ENCODE measurements around the gene BOC.
A peak's percentile ranks its signal among the peaks of the same experiment; 100 is the strongest.

Gene BOC

DNA sequence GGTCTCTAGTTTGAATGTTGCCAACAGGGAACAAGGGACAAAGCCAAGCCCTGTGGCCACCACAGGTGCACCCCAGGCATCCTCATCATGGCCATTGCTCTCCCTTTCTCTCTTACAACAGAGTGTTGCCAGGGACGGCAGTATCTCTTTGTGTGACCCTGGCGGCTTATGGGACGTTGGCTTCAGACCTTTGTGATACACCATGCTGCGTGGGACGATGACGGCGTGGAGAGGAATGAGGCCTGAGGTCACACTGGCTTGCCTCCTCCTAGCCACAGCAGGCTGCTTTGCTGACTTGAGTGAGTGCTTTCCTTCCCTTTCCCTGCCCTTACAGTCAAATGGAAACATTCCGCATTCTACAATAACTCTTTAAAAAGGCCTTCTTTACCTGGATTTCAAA is 38.2 kb downstream of the BOC start:
- H3K4me1 Mint-ChIP-seq: no peaks in the 10 kb centered on the region
- no peak overlapping the region for H3K4me3 Mint-ChIP-seq
- H3K27ac Mint-ChIP-seq: no peak overlapping the region
- no peaks in the 10 kb centered on the region for H3K9me3 Mint-ChIP-seq
- DNase-seq: no peak
- ATAC-seq: no peak
- no peaks in the 10 kb centered on the region for H3K27me3 Mint-ChIP-seq

DNA sequence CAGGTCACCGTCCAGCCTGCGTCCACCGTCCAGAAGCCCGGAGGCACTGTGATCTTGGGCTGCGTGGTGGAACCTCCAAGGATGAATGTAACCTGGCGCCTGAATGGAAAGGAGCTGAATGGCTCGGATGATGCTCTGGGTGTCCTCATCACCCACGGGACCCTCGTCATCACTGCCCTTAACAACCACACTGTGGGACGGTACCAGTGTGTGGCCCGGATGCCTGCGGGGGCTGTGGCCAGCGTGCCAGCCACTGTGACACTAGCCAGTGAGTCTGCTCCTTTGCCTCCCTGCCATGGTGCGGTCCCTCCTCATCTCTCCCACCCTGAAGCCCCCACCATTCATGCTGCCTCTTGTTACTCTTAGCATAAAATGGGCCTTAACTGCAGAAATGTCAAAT is 39.2 kb downstream of the BOC start:
- H3K4me3 Mint-ChIP-seq: no peak overlapping the region
- no peaks in the 10 kb centered on the region for H3K4me1 Mint-ChIP-seq
- no peaks in the 10 kb centered on the region for H3K27me3 Mint-ChIP-seq
- DNase-seq (no peak), ATAC-seq (no peak)
- H3K27ac Mint-ChIP-seq: no peak overlapping the region
- H3K9me3 Mint-ChIP-seq: no peaks in the 10 kb centered on the region

DNA sequence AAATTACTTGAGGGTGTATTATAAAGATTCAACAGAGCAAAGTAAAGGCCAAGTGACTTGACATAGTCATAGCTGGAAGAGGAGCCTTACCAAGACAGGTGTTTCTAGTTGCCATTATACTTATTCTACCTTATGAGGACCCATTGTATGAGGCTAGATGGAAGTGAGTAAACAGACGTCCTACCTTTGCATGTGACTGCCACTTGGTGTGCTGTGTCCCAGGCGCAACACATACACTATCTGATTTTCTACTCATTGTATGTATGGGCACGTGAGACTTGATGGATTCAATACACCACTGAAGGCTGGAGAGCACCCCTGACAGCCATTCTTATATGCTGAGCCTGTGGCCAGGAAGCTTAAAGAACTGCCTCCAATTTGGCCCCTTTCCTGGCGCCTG is 40.5 kb downstream of the BOC start:
- Mint-ChIP-seq H3K4me3 (no peak overlapping the region), H3K4me1 (no peaks in the 10 kb centered on the region), H3K27ac (no peak overlapping the region), H3K9me3 (no peaks in the 10 kb centered on the region), H3K27me3 (no peaks in the 10 kb centered on the region)
- DNase-seq: no peak
- no peak for ATAC-seq

DNA sequence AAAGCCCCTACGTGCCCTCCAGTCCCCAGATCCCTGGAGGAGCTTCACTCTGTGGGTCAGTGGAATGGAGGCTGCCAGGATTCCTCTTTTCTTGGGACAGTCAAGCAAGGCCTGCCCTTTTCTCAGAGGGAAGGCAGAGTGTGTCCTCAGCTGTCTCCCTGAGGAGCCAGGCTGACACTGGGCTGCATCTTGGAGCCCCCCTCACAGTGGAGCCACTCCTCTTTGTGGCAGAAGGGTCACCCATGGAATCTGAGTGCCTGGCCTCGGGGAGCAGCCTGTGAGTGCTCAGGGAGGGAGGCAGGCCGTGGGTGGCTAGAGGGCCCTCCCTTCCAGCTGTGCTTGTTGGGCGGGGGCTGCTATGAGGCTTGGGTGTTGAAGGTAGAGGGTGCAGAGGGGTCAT is 41.2 kb downstream of the BOC start:
- no peaks in the 10 kb centered on the region for H3K9me3 Mint-ChIP-seq

DNA sequence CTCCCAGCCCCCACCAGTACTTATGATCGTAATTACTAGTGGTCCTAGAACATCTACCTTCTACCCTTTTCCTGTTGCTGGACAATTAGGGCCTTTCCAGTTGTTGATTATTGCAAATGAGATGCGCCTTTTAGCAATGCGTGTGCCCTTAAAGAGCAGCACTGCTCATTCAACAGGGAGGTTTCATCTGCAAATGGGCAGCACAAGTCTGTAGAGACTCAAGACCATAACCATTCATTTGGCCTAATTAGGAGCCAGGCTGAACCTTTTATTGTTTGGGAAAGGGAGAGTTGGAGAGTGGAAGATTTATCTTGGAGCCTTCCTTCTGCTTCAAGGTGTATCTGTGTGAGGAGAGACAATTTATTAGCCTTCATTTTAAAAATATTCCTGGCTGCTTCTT is 42.3 kb downstream of the BOC start:
- Mint-ChIP-seq H3K4me3 (no peak overlapping the region), H3K27me3 (no peaks in the 10 kb centered on the region), H3K9me3 (no peaks in the 10 kb centered on the region), H3K4me1 (no peaks in the 10 kb centered on the region), H3K27ac (no peak overlapping the region)
- ATAC-seq: no peak
- no peak for DNase-seq

More for the DNA sequence above, 41.2 kb downstream of the BOC start:
- Mint-ChIP-seq H3K4me3 (no peak overlapping the region), H3K27ac (no peak overlapping the region), H3K4me1 (no peaks in the 10 kb centered on the region), H3K27me3 (no peaks in the 10 kb centered on the region)
- ATAC-seq (no peak), DNase-seq (no peak)

DNA sequence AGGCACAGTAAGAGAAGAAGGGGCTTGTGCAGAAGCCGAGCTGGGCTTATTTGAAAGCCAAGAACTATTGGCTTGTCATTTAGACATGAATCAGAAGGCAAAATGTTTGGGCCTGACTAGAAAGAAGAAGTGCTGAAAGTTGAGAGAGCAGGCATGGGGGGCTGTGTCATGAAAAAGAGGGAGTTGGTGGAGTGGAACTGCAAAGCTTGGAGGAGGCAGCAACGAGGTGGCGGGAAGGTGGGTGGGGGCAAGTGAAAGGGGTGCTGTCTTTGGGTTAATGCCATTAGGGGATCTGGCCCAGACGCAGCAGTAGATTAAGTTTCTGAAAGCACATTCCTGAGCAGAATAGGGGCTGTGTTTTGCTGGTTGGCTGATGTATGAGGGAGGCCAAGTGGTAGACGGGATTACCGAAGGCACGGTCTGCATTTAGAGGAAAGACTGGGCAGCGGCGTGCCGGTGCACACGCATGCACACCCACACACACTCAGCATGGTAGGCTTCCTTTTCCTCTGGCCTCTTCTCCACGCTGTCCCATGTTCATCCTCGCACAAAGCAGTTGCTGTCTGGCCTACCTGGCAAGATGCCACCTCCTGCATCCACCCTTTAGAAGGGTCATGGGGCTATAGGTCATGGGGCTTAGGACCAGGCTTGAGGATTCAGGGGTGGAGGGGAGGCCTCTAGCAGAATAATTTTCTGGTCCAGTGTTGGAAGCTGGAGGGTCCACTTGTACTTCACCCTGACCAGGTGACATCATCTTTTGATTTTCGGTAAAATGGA is 43.0 kb downstream of the BOC start:
- DNase-seq (no peak), ATAC-seq (no peak)
- Mint-ChIP-seq H3K4me1 (no peaks in the 10 kb centered on the region), H3K27ac (no peak overlapping the region), H3K4me3 (no peak overlapping the region), H3K27me3 (no peaks in the 10 kb centered on the region), H3K9me3 (no peaks in the 10 kb centered on the region)

DNA sequence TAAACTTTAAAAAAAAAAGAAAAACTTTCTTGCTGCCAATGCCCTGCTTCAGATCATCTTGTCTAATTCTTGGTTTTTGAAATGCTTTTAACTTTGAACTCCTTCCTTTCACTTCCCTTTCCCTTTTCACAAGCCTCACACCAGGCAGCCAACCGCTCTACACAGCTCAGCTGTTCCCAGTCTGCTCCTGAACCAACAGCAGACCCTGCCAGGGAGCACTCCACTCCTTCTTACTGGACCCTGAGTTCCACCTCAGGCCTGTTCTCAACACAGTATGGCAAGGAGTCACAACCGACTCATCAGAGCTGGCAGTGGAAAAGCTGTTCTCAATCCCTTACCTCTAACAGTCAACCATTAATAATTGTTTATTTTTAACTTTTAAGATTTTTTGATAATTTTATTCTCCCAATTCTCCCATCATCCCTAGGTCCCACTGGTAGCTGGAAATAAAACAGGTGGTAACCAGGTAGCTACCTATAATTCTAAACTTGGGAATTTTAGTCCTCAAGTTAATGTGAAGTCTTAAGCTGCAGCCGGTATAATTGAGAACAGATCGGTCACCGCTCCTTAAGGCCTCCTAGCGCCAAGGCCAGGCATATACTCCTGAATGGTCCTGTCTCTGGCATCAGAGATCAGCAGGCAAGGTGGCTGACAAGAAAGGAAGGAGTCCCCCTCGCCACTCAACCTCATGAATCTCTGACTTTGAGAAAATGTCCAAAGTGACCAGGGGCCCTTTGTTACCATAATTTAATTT is 43.9 kb downstream of the BOC start:
- DNase-seq (no peak), ATAC-seq (no peak)
- no peaks in the 10 kb centered on the region for H3K4me1 Mint-ChIP-seq
- H3K4me3 Mint-ChIP-seq: no peak overlapping the region
- no peaks in the 10 kb centered on the region for H3K27me3 Mint-ChIP-seq
- no peak overlapping the region for H3K27ac Mint-ChIP-seq
- H3K9me3 Mint-ChIP-seq: no peaks in the 10 kb centered on the region

DNA sequence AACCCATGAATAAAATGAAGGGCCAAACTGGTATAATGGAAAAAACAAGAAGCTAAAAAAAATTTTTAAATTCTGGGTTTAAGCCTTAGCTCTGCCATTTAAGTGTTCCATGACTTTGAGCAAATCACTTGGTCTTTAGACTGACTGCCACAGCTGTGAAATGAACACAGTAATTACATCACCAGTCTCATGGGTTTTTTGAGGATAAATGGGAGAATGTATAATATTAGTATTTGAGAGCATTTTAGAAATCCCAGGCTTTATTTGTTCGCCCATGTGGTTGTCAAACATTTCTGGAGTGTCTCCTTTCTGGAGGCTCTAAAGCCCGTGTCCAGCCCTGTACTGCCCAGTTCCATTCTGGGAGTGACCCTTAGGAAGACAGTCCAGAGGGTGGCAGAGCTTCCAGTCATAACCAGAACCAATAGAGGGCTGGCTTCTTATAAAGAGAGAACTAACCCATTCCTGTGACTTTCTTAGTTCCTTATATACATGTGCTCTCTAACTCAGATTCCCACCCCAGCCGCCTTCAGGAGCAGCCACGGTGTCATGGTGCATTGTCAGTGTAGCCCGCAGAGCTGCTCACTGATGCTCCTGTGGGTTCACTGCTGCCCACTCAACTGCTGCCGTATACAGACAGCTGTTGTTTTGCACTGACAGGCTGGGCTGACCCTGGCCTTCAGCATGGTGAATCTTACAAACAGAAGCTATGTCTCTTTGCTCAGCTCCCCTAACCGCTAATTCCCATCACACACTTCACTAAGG is 44.7 kb downstream of the BOC start:
- Mint-ChIP-seq H3K9me3 (no peaks in the 10 kb centered on the region), H3K27me3 (peaks cover 1% of the 10 kb centered on the region), H3K4me3 (no peak overlapping the region), H3K27ac (no peak overlapping the region), H3K4me1 (no peaks in the 10 kb centered on the region)
- ATAC-seq: no peak
- DNase-seq: no peak

DNA sequence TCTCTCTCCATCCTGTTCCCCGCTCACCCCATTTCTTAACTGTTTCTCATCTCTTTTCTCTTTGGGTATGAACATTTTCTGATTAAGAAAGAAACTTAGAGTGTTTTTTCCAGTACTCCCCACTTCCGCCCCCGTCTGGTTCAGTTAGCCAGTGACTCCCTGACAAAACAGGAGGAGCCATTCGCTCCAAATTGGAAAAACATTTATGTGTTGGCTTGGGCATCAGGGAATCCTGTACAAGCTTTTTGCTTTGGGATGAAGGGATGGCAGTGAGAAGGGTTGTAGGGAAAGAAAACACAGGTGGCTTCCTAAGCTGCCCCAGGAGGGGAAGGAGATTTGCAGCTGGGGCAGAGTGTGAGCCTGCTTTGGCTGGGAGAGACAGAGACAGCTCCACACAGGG is 47.0 kb downstream of the BOC start:
- H3K27me3 Mint-ChIP-seq: peaks cover 23% of the 10 kb centered on the region
- DNase-seq: no peak
- peak overlapping the region; percentile 13 to 15 for H3K27ac Mint-ChIP-seq
- no peaks in the 10 kb centered on the region for H3K9me3 Mint-ChIP-seq
- no peaks in the 10 kb centered on the region for H3K4me1 Mint-ChIP-seq
- no peak overlapping the region for H3K4me3 Mint-ChIP-seq
- ATAC-seq: no peak

DNA sequence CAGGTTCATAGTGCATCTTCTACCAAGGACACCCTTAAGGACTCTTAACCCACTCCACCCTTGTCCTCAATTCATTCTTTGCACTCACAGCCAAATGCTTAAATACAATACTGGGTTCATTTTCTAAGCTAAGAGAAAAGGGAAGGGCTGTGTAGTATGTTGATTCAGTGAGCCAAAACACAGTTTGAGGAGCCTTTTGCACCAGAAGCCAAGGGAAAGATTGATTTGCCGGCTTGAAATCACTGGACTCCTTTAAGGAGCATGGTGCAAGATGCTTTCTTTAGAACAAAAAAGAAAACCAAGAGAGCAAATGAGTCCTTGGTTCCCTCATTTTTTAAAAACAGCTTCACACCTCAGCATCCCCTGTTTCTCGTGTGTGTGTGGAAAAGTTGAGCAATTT is 47.8 kb downstream of the BOC start:
- no peak overlapping the region for H3K4me3 Mint-ChIP-seq
- H3K27ac Mint-ChIP-seq: no peak overlapping the region
- peaks cover 23% of the 10 kb centered on the region for H3K27me3 Mint-ChIP-seq
- H3K4me1 Mint-ChIP-seq: no peaks in the 10 kb centered on the region
- ATAC-seq (no peak), DNase-seq (no peak)
- no peaks in the 10 kb centered on the region for H3K9me3 Mint-ChIP-seq

DNA sequence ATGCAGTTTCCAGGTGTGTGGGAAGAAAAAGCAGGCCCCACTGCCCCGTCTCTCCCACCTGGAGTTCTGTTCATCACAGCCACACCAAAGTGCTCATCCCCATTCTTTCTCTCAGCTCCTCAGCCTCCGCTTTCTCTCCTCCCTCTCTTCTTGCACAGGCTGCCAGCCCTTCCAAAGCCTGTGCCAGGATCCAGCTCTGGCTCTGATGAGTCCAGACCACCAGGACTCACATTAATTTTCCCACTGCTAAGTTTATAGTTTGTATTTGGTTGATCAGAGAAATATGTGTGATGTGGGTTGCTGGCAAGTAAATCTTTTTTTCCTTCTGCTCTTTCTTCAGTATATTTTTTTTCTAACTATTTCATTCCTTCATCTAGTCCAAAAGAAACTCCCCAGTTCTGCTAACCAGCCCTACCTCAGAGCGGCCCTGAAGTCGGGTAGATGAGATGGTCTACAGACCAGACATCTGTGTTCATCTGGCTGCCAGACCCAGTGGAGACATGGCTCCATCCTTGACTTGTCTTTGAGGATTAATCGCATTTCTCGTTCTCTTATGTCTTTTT is 49.8 kb downstream of the BOC start:
- H3K4me1 Mint-ChIP-seq: no peaks in the 10 kb centered on the region
- H3K9me3 Mint-ChIP-seq: no peaks in the 10 kb centered on the region
- peak overlapping the region in 1 of 2 donors; percentile 45 for H3K27ac Mint-ChIP-seq
- ATAC-seq (no peak), DNase-seq (no peak)
- H3K27me3 Mint-ChIP-seq: peaks cover 23% of the 10 kb centered on the region
- no peak overlapping the region for H3K4me3 Mint-ChIP-seq

DNA sequence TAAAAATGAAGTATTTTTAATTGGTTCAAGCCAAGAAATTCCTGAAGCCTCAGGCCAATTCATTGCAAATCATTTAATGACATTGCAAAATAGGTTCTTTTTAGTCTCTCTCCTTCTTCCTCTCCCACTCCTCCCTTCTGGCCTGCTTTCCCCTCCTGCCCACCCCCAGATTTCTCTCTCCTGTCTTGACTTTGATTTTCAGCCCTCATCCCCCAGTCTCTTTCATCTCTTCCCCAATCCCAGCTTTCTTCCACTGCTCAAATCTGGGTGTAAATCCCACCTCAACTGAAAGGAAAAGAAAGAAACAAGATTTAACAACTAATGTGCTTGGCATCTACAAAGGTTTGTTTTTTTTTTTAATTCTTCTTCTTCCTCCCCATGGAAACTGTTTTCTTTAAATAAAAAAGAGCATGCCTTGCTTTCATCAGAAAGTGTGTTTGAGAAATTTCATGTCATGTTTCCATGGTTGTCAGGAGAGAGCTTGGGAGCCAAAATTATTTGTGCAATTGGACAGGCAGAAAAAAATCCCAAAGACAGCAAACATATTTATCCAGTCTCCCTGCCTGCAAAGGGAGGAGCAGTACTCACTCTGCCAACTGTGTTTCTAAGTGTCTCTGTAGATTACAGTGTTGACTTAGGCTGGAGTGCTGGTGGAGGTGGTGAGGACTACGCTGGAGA is 50.4 kb downstream of the BOC start:
- Mint-ChIP-seq H3K4me1 (no peaks in the 10 kb centered on the region), H3K9me3 (no peaks in the 10 kb centered on the region), H3K27ac (no peak overlapping the region), H3K27me3 (peaks cover 23% of the 10 kb centered on the region), H3K4me3 (no peak overlapping the region)
- no peak for ATAC-seq
- DNase-seq: no peak

DNA sequence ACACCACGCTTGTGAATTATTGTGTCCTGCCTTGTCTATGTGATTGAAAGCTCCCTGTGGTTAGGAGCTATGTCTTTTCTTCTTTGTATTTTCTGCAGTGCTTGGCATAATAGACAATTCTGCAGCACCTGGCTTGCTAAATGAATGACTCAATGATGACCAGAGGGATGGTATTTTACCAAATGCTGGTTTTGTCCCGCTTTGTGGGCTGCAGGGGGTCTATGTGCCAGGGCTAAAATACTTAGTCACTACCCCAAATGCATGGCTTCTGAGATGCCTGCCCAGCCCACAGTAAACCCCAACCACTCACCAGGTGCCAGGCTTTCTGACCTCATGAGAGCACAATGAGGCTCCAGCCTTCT is 50.9 kb downstream of the BOC start:
- no peak overlapping the region for H3K27ac Mint-ChIP-seq
- peaks cover 23% of the 10 kb centered on the region for H3K27me3 Mint-ChIP-seq
- no peaks in the 10 kb centered on the region for H3K4me1 Mint-ChIP-seq
- DNase-seq: no peak
- ATAC-seq: no peak
- H3K9me3 Mint-ChIP-seq: no peaks in the 10 kb centered on the region
- H3K4me3 Mint-ChIP-seq: no peak overlapping the region

DNA sequence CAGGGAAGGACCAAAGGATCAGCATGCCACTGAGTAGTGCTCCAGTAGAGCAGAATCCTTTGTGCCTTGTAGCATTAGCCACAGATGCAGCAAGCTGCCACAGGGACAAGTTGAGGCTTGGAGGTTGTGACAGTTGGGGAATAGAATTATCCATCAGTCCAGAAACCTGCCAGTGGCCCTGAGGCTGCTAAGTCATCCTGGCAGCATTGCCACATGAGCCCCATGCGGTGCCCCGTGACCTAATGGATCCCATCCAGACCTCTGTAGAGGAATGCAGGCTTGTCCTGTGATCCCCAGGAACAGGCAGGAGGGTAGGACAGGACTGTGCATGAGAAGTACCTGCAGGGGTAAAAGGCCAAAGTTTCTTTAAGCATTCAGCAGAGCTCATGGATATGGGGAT is 51.7 kb downstream of the BOC start:
- DNase-seq: no peak
- Mint-ChIP-seq H3K4me3 (no peak overlapping the region), H3K9me3 (no peaks in the 10 kb centered on the region), H3K4me1 (no peaks in the 10 kb centered on the region), H3K27me3 (peaks cover 23% of the 10 kb centered on the region), H3K27ac (no peak overlapping the region)
- ATAC-seq: no peak

DNA sequence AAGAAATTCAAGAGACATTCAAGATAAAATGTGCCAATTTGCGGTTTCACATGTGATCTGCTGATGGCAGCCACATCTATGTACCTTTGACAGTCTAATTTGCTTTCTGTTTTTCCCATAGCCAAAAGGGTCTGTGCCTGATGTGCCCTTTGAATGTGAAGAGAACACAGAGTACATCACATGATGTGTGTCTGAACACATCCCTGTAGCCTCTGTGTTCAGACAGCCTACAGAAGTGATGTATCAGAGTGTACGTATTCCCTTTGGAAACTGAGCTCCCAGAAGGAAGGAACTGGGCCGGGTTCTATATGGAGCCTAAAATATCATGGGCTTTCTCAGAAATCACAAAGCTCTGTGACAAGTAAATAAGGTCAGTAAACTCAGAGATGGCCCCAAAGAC is 52.4 kb downstream of the BOC start:
- Mint-ChIP-seq H3K9me3 (no peaks in the 10 kb centered on the region), H3K27me3 (peaks cover 23% of the 10 kb centered on the region), H3K27ac (no peak overlapping the region), H3K4me1 (no peaks in the 10 kb centered on the region), H3K4me3 (no peak overlapping the region)
- DNase-seq (no peak), ATAC-seq (no peak)
